OCI-M2 (cell line): ENCODE results near the gene FAM149B1.

Source experiments
- DNase-seq: peaks from one replicate; lab custom pipeline; 2025; ENCODE audit not compliant: unreplicated experiment; lab: John Stamatoyannopoulos, UW

Gene FAM149B1

DNA sequence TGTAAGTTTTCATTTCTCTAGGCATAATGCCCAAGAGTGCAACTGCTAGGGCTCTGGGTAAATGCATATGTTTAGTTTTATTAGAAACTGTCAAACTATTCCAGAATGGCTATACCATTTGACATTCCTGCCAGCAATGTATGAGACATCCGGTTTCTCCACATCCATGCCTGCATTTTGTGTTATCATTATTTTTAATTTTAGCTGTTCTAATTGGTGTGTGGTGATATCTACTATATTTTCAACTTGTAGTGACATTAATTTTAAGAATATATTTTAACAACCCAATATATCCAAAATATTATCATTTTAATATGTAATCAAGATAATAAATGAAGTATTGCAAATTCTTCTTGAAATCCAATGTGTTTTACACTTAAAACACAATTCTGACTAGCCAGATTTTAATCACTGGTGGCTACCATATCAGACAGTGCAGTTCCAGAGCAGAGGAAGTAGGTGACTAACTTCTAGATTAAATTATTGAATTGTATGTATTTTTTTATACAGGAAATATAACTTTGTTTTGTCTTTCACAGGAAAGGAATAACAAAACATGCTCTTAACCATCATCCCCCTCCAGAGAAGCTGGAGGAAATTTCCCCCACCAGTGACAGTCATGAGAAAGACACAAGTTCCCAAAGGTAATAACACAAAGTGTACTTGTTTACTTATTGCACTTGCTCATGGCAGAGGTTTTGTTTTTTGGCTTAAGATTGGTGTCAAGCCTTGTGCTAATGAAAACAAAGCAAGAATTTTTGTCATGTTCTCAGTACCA lies 6.4 kb downstream of the FAM149B1 start:
- no peak for DNase-seq

DNA sequence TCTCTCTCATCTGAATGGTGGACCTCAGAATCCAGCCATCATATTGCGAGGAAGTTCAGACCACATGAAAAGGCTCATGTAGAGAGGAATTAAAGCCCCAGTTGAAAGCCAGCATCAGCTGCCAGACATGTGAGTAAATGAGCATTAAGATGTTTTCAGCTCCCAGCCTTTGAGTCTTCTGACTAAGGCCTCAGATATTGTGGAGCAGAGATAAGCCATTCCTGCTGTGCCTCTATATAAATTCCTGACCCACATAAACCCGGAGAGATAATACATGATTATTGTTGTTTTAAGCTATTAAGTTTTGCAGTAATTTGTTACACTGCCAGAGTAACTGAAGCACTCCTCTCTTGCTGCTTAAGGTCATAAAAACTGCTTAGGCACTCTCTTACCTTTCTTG lies 14.6 kb downstream of the FAM149B1 start:
- no peak for DNase-seq

DNA sequence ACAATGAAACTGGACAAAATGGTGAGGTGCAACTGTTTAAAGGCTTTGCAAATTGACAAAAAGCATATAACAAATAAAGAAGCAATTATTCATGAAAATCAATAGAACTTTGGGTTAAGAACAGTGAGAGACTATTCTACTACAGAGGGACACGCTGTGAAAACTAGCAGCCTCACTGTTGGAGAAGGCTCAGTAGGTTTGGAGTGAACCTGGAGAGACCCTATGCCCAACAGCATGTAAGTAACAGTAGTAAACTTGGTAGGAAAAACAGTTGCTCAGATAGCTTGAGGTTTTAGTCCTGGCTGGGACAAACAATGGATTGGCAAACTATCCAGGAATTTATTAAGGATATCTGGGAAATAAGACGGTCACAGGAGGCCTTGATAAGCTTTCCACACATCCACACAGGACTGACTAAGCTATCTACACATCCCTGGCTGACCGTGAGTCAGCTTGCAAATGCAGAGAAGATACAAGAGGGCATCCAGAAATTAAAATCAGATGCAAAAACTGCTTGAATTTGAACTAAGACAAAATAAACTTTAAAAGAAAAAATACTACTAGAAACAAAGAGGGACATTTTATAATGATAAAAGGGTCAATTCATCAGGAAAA lies 15.9 kb downstream of the FAM149B1 start:
- DNase-seq, result no peak

DNA sequence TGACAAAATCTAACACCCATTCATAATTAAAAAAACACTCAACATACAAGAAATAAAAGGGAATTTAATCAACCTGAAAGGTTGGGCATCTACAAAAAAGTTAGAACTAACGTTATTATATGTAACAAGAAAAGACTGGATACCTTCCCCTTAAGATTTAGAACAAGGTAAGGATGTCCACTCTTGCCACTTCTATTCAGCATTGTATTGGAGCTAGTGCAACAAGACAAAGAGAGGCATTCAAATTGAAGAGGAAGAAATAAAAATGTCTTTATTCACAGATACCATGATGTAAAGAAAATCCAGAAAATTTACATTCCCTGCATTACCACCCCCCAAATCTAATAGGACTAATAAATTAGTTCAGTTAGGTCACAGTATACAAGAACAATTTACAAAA lies 18.3 kb downstream of the FAM149B1 start:
- DNase-seq, result no peak

DNA sequence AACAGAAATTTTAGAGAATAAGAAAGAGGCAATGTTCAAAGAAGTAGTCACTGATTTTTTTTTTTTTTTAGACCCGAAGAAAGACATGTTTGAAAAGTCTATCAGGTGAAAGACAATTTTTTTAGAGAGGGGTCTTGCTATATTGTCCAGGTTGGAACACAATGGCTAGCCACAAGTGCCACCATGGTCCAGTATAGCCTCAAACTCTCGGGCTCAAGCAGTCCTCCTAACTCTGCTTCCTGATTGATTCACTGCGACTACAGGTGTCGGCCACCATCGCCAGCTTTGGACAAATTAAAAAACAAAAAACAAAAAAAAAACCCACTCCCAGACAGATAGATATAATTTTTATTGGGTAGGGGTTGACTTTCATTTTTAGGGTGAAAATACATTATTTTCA lies 22.3 kb downstream of the FAM149B1 start:
- no peak for DNase-seq

DNA sequence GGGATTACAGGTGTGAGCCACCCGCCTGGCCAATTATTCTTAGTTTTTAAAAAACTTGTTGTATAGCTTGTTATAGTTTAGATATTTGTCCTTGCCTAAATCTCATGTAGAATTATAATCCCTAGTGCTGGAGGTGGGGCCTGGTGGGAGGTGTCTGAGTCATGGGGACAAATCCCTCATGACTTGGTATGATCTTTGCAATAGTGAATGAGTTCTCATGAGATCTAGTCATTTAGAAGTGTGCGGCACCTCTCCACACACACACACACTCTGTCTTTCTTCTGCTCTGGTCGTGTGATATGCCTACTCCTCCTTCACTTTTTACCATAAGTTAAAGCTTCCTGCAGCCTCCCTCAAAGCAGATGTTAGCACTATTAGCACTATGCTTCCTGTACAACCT lies 37.2 kb downstream of the FAM149B1 start:
- no peak for DNase-seq

DNA sequence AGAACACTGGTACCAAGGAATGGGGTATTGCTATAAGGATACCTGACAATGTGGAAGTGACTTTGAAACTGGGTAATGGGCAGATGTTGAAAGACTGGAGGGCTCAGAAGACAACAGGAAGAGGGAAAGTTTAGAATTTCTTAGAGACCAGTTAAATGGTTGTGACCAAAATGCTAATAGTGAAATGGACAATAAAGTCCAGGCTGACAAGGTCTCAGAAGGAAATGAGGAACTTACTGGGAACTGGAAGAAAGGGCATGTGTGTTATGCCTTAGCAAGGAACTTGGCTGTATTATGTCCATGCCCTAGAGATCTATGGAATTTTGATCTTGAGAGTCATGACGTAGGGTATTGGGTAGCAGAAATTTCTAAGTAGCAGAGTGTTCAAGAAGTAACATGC lies 38.0 kb downstream of the FAM149B1 start:
- no peak for DNase-seq

DNA sequence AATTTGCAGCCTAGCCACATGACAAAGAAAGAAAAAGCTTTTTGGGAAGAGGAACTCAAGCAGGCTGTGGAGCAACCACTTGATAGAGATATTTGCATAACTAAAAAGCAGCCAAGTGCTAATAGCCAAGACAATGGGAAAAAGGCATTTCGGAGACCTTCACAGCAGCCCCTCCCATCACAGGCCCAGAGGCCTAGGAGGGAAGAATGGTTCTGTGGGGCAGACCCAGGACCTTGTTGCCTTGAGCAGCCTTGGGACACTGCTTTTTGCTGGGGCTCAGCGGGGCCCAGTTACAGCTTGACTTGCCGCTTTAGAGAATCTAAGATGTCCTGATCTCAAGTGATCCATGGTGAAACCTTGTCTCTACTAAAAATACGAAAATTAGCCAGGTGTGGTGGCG lies 38.5 kb downstream of the FAM149B1 start:
- no peak for DNase-seq

DNA sequence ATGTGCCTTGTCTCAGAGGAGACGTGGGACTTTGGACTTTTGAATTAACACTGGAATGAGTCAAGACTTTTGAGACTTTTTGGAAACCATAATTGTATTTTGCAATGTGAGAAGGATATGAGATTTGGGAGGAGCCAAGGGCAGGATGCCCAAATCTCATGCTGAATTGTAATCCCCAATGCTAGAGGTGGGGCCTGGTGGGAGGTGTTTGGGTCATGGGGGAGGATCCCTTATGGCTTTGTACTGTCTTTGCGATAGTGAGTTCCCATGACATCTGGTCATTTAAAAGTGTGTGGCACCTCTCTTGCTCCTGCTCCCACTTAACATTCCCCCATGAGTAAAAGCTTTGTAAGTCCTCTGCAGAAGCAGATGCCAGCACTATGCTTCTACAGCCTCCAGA lies 40.0 kb downstream of the FAM149B1 start:
- no peak for DNase-seq

DNA sequence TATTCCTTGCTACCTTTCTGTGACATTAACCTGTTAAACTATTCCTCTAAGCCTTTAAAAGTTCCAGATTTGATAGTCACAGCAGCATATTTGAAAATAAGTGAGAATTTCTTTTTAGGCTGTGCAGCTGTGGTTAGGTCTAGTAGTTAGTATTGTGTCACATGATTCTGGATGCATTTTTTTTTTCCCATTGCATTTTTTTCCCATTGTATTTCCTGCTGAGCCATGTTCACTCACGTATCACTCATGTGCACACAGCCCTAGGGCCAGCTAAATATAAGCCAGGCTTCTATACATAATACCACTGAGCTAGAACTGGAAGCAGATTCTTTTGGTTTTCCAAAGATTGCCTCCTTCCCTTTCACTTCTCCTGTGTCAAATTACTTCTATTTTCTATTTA lies 41.8 kb downstream of the FAM149B1 start:
- DNase-seq, result no peak

DNA sequence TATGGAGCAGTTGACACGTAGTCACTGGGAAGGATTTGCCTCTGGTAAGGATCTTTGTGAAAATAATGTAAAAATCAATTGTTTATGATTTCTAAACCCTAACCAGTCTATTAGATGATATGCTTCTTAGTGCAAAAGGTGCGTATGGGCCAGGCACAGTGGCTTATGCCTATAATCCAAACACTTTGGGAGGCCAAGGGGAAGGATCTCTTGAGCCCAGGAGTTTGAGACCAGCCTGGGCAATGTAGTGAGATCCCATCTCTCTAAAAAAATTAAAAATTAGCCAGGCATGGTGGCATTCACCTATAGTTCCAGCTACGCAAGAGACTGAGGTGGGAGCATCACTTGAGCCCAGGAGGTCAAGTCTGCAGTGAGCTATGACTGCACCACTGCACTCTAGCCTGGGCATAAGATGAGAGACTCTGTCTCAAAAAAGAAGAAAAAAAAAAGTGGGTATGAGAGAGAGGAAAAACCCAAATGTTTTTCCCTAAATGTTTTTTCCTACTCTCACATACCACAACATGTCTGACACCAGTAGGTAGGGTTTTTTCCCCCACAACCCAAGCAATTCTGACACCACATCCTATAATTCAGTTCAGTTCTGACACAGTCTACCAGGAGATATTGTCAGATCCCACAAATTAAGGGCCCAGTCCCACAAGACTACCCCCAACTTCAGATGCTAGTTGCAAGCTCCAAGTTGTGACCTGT lies 42.6 kb downstream of the FAM149B1 start:
- no peak for DNase-seq

DNA sequence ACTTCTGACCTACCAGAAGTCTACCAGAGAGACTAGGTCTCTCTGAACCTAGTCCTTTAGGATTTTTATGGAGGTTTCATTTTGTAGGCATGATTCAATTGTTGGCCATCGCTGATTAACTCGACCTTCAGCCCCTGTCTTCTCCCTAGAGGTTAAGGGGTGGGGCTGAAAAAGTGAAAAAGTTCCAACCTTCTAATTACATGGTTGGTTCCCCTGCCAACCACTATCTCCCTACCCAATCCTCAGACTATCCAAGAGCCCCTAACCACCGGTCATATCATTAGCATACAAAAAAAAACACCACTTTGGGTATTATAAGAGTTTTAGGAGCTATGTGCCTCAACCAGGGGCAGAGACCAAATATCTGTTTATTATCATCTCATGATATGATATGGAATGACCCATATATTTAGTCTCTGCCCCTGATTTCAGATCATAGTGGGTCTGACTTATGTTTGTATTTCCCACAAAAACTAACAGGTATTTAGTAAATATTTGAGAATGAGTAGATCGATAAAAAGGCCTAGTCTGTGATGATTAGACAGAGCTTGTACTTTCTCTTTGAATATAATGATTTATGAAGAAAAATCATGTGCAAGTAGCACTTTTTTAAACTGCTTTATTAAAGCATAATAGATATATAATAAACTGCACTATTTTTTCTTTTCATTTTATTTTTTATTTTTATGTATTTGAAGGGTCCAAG lies 43.3 kb downstream of the FAM149B1 start:
- no peak for DNase-seq

DNA sequence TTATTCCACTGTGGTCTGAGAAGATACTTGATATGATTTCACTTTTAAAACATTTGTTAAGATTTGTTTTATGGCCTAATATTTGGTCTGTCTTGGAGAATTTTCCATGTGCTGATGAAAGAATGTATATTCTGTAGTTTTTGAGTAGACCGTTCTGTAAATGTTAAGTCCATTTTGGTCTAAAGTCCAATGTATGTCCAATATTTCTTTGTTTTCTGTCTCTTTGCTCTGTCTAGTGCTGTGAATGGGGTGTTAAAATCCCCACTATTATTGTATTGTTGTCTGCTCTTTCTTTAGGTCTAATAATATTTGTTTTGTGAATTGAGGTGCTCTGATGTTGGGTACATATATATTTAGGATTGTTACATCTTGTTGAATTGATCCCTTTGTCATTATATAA lies 47.8 kb downstream of the FAM149B1 start:
- DNase-seq, result no peak

DNA sequence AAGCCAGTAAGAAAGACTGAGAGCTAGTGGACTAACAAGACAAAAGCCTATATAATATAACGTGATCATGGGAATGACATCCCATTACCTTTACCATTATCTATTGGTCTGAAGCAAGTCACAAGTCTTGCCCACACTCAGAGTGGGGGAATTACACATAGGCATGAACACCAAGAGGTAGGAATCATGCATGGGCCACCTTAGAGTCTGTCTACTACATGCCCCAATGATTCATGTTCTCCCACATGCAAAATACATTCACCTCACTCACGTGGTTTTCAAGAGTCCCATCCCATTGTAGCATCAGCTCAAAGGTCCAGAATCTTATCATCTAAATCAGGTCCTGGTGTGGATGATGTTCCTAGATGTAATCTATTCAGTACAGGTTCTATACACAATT lies 49.7 kb downstream of the FAM149B1 start:
- DNase-seq, result no peak

DNA sequence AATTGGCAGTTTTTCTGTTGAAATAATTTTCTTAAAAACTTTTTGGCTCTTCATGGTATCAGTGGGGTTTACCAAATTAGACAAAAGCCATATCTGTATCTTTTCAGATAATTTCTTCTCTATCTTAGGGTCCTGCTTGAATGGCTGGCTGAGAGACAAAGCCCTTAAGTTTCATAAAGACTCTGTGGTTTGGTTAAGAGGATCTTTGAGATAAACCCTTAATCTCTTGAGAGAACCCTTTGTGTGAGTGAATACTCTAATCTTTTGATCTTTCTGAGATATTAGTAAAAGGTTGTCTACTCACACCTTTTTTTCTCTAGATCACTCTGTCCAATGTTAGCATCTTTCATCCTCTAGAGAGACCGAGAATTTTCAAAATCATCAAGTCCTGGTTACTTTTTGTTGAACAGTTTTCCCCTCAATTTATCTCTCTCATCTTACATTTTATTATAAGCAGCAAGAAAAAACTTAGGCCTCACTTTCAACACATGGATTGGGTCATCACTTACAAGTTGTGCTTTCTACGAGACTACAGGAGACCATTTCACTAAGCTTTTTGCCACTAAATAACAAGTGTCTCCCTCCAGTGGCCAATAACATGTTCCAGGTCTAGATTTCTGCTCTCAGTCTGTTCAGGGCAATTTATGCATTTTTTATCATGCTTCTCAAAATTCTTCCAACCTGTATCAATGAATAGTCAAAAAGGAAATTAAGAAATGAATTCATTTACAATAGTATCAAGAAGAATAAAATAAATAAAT lies 50.7 kb downstream of the FAM149B1 start:
- no peak for DNase-seq

DNA sequence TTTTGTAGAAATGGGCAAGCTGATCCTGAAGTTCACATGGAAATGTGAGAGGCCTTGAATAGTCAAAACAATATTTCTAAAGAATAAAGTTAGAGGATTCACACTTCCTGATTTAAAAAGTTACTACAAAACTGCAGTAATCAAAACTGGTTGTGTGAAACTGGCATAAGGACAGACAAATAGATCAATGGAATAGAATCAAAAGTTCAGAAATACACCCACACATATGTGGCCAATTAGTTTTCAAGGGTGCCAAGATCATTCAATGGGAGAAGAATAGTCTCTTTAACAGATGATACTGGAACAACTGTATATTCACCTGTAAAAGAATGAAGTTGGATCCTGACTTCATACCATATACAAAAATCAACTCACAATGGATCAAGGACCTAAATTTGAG lies 51.5 kb downstream of the FAM149B1 start:
- no peak for DNase-seq

DNA sequence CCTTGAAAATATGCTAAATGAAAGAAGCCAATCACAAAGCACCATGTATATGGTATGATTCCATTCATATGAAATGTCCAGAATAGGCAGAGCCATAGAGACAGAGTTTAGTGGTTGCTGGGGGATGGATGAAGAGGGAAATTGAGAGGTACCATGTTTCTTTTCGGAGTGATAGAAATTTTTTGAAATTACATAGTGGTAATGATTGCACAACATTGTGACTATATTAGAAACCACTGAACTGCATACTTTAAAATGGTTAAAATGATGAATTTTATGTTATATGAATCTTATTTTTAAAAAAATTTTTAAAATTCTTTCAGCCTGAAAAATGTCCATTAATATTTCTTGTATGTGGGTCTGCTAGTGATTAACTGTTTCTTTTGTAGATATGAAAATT lies 53.1 kb downstream of the FAM149B1 start:
- no peak for DNase-seq

DNA sequence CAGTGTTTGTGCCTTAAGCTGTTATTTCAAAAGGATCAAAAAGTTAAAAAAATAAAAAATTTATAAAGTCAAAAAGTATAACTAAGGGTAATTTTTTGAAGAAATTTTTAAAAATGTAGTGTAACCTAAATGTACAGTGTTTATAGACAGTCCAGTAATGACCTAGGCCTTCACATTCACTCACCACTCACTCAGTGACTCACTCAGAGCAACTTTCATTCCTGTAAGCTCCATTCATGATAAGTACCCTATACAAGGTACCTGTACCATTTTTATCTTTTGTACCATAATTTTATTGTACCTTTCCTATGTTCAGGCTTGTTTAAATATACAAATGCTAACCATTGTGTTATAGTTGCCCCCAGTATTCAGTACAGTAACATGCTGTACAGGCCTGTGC lies 57.6 kb downstream of the FAM149B1 start:
- DNase-seq, result no peak

DNA sequence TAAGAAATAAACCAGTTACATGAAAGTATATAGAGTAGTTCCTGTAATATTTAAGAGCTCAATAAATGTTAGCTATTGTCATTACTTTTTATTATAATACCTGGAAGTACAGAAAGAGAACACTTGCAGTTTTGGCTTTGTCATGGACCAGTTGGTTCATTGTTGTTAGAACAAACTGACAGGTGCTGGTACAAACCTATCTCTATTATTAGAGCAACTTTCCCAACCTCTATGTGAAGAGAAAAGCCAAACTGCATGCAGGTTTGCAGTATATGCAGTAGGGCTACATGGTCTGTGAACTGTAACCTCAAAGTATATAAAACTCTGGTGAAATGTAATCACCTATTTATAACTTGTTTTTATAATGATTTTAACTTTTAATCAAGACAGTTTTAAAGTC lies 58.7 kb downstream of the FAM149B1 start:
- DNase-seq, result no peak

DNA sequence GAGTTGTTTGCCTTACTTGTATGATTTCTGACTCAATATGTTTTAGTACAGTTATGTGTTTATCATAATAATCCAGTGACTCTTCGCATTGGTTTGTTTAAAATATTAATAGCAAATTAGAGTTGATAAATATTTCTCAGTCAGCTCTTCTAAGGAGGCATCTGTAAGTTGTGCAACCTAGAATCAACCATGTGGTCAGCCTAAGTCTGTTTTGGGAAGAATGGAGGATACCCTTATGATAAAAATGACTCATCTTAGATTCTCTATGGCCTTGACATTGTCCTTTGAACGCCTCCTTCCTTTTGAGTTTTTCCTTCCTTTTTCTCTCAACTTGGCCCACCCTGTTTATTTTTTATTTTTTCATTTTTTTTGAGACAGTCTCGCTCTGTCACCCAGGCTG lies 60.3 kb downstream of the FAM149B1 start:
- no peak for DNase-seq

DNA sequence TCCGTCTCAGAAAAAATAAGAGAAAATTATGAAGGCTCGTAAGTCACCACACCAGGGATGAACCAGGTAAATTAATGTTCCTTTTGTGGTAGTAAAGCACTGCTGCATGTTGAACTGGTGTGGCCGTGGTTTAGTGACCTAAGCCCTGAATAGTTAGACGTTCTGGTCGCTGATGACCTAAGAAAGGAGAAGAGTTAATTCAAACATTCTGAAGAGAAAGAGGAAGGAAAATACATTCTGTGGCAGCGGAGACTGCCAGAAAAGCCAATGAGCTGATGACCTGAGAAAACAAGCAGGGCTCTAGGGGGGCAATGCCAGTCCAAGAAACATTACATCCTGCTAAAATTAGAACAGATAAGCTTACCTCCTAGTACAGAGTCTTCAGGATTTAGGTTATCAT lies 61.6 kb downstream of the FAM149B1 start:
- DNase-seq, result no peak
